Activated CD8-positive, alpha-beta memory T cell treated with anti-CD3 and anti-CD28 coated beads, Interleukin-2, amount 50 U/mL, for 24 hours (primary cell): Measurements from ENCODE around the gene PPP6R2.

Experiments
- DNase-seq: peaks from one replicate; pipeline ENCODE4 v3.0.0-alpha.2; 2020; ENCODE audit errors: extremely low read depth

The PPP6R2 gene

GRCh38 chr22:50305393-50305922 lies 37.7 kb upstream of the PPP6R2 start:
- DNase-seq, result no peak

- DNase-seq, result no peak
Observed at GRCh38 chr22:50305923-50306566, 37.1 kb upstream of the PPP6R2 start.

GRCh38 chr22:50306753-50307749 lies 36.1 kb upstream of the PPP6R2 start, which contains the start of gene PLXNB2:
Gene PLXNB2, minus strand, starts transcription at chr22:50307646. Its CDS starts 17,062 bp downstream, at chr22:50290584.
- DNase-seq, result no peak

GRCh38 chr22:50307890-50308596 lies 35.1 kb upstream of the PPP6R2 start:
- DNase-seq, result no peak

- no peak for DNase-seq
Observed at GRCh38 chr22:50308597-50308935, 34.6 kb upstream of the PPP6R2 start.

GRCh38 chr22:50308986-50309600 lies 34.0 kb upstream of the PPP6R2 start:
- DNase-seq, result no peak

GRCh38 chr22:50309601-50309991 lies 33.5 kb upstream of the PPP6R2 start:
- DNase-seq, result no peak

GRCh38 chr22:50310031-50310722 lies 33.0 kb upstream of the PPP6R2 start:
- DNase-seq, result no peak

GRCh38 chr22:50310949-50311444 lies 32.1 kb upstream of the PPP6R2 start:
- no peak for DNase-seq

- no peak for DNase-seq
Observed at GRCh38 chr22:50311606-50312351, 31.3 kb upstream of the PPP6R2 start.

- DNase-seq, result no peak
Observed at GRCh38 chr22:50312371-50312770, 30.8 kb upstream of the PPP6R2 start.

GRCh38 chr22:50313021-50313420 lies 30.1 kb upstream of the PPP6R2 start:
- DNase-seq, result no peak

- no peak for DNase-seq
Observed at GRCh38 chr22:50313600-50313999, 29.5 kb upstream of the PPP6R2 start.

GRCh38 chr22:50314081-50314454 lies 29.1 kb upstream of the PPP6R2 start:
- no peak for DNase-seq

GRCh38 chr22:50314455-50315288 lies 28.5 kb upstream of the PPP6R2 start:
- peak; percentile 39 for DNase-seq

- no peak for DNase-seq
Observed at GRCh38 chr22:50315289-50316113, 27.6 kb upstream of the PPP6R2 start.

- no peak for DNase-seq
Observed at GRCh38 chr22:50316114-50317065, 26.7 kb upstream of the PPP6R2 start.
